ENCODE measurements around the gene EDEM3.

- TF ChIP-seq CREB1 (IDR thresholded peaks at IDR 0.05) (no peak), CHD1 (IDR thresholded peaks at IDR 0.05; ENCODE audit: low read depth, low read length) (no peak), ASH2L (IDR thresholded peaks at IDR 0.05; ENCODE audit: low read length) (no peak), MAX (IDR thresholded peaks at IDR 0.05) (no peak), EZH2 (IDR thresholded peaks at IDR 0.05; ENCODE audit: low read depth, low read length, severe bottlenecking) (no peak), CTCF (IDR thresholded peaks at IDR 0.05; ENCODE audit: control extremely low read depth in 1 of 3, insufficient read depth in 1 of 3, low read depth in 1 of 3, low read length in 3 of 3) (no peak), CBX8 (IDR thresholded peaks at IDR 0.05; ENCODE audit: borderline replicate concordance, low read depth, low read length) (no peak), NRF1 (IDR thresholded peaks at IDR 0.05; ENCODE audit: low read depth, low read length) (no peak), POLR2AphosphoS5 (IDR thresholded peaks at IDR 0.05; ENCODE audit: low read depth, low read length) (no peak), YY1 (IDR thresholded peaks at IDR 0.05; ENCODE audit: low read depth, low read length) (no peak), MAFK (IDR thresholded peaks at IDR 0.05; ENCODE audit: low read depth, low read length) (no peak), BACH1 (IDR thresholded peaks at IDR 0.05; ENCODE audit: low read length) (no peak)
These were observed 70.2 kb downstream of the EDEM3 start for GRCh38 chr1:184684285-184685074.

All from H1 (cell line).